LNCaP clone FGC (cell line): Measurements from ENCODE around the gene ITGBL1.

Experiments
- DNase-seq: peaks from one replicate; pipeline ENCODE4 v3.0.0-alpha.2; 2011; ENCODE audit warnings: low read depth
- H3K4me3 ChIP-seq: 2 replicates; pipeline ENCODE4 v1.5.1; 2011; ENCODE audit warnings: mild to moderate bottlenecking, low read depth, low read length, control low read depth
- CTCF ChIP-seq: IDR thresholded peaks from 2 replicates; pipeline ENCODE4 v1.5.1; 2012; ENCODE audit warnings: mild to moderate bottlenecking; ENCODE audit not compliant: control insufficient read depth, insufficient read depth; ENCODE audit errors: extremely low read depth

Gene ITGBL1

GRCh38 chr13:101576455-101576854 is 124.0 kb downstream of the ITGBL1 start:
- no peak for TF ChIP-seq CTCF
- no peak overlapping the region for H3K4me3 ChIP-seq
- DNase-seq: no peak

- no peak for TF ChIP-seq CTCF
- no peak for DNase-seq
- no peak overlapping the region for H3K4me3 ChIP-seq
Observed at GRCh38 chr13:101576977-101577376, 124.5 kb downstream of the ITGBL1 start.

- DNase-seq: peak; percentile 6
- H3K4me3 ChIP-seq: no peak overlapping the region
- TF ChIP-seq CTCF: no peak
Observed at GRCh38 chr13:101579281-101579802, 126.9 kb downstream of the ITGBL1 start.

GRCh38 chr13:101584331-101584730 is 131.9 kb downstream of the ITGBL1 start:
- no peak for TF ChIP-seq CTCF
- DNase-seq: no peak
- no peak overlapping the region for H3K4me3 ChIP-seq

GRCh38 chr13:101590479-101590878 is 138.0 kb downstream of the ITGBL1 start:
- H3K4me3 ChIP-seq: no peak overlapping the region
- no peak for TF ChIP-seq CTCF
- DNase-seq: no peak

GRCh38 chr13:101594936-101595335 is 142.5 kb downstream of the ITGBL1 start:
- TF ChIP-seq CTCF: no peak
- no peak overlapping the region for H3K4me3 ChIP-seq
- no peak for DNase-seq

GRCh38 chr13:101596803-101597202 is 144.3 kb downstream of the ITGBL1 start:
- no peak for DNase-seq
- no peak for TF ChIP-seq CTCF
- no peak overlapping the region for H3K4me3 ChIP-seq
